Kidney glomerular epithelial cell (primary cell): ENCODE results near the gene EGFR.
A peak's percentile ranks its signal among the peaks of the same experiment; 100 is the strongest.

Experiments used
- DNase-seq: peaks from one replicate; lab custom pipeline; 2025; lab: John Stamatoyannopoulos, UW

EGFR gene

DNA sequence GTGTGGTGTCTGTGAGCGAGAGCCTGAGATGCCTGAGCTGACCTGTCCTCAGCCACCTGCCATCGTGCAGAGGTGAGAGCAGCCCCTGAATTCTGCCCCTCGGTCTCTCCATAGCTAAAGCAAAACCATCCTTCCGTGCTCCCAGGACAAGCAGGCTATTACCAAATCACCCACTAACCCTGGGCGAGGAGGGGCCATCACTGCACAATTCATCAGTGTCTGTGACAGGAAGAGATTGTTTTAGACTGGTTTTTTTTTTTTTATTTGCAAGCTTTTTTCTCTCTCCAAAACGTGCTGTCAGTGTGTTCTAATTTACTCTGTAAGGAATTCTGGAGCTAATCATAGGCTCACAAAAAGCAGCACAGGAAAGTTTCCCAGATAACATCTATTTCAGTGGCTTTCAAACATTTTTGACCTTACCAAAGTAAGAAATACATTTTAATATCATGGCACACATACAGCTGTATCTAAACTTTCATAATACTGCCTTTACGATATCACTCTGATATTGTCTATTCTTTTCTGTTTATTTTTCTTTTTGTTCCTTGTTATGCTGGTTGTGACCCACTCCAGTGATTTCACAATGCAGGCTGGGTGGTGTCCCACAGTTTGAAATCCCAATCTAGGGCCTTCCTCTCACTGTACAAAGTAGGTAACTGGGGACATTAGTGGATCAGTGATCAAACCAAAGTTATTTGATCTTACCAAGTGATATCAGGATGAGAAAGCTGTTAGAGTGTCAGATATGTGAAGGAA, 62.8 kb downstream of the EGFR start:
- no peak for DNase-seq

DNA sequence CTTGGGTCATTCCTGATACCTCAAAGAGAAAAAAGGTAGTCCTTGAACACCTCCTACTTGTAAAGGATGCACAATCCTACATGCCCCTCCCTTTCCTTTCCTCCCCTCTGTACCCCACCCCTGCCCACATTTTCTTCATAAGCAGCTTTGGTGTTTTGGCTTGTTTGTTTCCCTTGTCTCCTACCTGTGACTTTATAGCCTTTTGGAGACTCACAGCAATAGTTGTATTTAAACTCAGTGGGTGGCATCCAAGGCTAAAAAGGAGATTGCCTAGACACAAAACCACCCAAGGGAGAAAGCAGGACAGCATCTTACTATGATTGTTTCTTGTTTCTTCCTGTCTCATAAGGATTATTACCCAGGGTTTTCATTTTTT, 63.4 kb downstream of the EGFR start:
- no peak for DNase-seq

- no peak for DNase-seq
These were observed 64.4 kb downstream of the EGFR start for GRCh38 chr7:55083206-55083605.

- DNase-seq = no peak
These were observed 65.5 kb downstream of the EGFR start for GRCh38 chr7:55084307-55084706.

DNA sequence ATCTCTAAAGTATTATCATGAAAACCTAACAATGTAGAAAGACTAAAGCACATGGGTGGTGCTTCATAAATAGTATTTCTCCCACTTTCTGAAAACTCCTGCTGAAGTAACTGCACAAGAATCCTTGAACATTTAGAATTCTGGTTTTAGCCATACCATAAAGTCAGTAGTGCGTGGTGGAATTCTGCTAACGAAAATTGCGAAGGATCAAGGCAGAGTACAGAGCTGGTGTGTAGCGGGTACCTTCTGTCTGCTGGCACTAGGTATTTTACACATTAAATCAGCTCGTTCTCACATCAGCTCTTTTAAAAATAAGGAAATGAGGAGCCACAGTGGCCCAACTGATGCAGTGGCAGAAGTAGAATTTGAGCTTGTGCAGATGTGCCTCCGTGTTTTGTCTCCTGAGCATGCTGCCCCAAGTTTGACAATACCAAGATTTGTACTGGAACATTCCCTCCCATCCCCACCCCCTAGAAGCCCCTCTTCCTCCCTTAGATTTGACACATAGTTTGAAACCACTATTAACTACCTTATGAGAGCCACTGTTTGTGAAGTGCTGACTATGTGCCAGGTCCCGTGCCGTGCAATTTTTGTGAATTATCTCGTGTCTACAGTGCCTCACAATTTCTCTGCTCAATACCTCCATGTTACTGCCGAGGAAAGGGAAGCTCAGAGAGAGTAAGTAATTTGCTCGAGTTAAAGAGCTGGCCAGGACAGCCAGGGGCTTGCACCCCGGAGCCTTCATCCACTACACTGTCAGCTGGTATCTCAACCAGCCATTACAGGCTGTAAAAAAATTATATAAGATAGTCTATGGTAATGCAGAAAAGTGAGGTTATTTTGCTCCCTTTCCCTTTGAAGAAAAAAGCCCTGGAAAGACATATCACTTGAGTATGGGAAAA, 66.9 kb downstream of the EGFR start:
- no peak for DNase-seq

DNA sequence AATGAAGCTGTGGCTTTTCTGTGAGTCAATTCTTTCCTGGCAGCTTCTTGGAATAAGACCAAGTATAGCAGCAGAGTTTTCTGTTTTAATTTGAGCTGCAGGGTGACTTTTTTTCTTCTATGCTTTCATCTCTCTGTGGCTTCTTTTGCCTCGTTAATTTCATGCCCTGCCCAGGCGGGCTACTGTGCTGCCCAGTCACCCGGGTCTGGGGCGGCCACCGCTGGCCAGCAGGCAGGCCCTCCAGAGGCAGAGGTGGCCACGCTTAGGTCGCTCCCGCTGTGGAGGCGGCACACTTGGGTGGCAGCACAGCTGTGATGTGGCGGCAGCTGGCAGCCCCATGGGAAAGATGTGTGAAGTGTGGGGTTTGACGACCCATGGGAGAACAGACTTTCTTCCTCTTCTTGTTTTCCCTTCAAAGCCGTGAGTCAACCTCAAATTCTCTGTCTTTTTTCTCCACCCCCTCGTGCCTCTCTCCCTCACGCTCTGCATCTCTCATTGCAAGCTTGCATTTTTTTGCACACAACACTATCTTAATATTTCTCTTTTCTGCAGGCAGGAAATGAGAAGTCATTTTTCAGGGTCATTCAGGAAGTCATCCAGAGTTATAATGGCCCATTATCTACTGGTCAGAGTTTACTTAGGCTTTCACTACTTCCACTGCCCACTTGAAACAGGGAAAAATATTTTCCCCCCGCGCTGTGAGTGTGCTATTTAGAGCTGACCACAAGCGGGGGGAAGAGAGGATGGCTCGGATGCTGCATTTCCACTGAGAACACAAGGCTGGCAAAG, 67.8 kb downstream of the EGFR start:
- peak; percentile 98 for DNase-seq

DNA sequence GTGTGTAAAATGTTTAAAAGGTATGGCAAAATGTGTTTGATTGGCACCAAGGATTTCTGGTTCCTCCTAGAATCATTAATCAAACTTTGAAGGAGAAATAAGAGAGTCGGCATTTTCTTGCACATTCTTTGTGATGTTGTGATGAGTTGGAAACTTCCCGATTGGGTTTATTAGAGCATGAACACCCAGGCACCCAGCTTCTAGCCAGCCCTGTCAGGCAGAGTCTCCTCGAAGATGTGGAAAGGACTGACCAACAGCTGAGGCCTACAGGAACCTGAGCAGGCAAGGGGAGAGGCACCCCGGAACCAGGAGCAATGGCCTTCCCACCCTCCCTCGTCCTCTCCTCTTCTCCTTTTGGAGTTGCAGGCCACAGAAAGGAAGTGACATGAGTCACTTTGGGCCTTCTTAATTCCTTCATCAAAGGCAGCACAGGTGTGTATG, 68.7 kb downstream of the EGFR start:
- peak; percentile 57 for DNase-seq

DNA sequence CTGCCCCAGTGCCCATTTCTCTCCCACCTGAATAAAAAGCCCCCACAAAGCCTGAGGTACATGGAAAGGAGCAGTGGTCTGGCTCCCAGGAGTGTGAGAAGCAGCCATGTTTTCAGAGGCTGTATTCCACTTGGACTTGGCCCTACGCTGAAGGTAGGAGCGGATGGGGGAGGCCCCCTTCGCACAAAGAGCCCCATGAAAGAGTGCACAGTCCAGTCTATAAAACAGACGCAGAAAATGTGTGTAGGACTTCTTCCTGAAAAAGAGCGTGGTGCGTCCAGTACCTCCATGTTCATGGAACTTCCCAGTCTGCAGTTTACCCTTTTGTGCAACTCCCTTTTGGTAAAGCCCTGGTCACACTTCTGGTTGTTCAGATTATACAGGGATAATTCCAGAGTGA, 69.3 kb downstream of the EGFR start:
- no peak for DNase-seq

DNA sequence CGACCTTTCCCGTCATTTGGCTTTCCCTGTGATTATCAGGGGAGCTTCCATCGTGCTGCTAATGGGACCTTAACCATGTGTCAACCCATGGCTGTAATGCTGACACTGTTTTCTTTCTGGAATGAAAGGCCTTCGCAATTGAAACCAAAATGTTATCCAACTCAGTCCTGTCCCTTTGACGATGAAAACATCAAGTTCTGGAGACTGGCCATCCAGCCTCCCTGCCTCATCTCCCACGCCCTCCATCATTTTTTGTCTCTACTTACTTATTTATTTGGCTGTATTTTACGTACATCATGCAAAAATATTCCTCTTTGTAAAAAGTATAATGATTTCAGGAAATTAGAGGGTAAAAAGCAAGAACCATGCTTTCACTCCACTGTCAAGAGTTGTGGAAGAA, 69.8 kb downstream of the EGFR start:
- DNase-seq = no peak

DNA sequence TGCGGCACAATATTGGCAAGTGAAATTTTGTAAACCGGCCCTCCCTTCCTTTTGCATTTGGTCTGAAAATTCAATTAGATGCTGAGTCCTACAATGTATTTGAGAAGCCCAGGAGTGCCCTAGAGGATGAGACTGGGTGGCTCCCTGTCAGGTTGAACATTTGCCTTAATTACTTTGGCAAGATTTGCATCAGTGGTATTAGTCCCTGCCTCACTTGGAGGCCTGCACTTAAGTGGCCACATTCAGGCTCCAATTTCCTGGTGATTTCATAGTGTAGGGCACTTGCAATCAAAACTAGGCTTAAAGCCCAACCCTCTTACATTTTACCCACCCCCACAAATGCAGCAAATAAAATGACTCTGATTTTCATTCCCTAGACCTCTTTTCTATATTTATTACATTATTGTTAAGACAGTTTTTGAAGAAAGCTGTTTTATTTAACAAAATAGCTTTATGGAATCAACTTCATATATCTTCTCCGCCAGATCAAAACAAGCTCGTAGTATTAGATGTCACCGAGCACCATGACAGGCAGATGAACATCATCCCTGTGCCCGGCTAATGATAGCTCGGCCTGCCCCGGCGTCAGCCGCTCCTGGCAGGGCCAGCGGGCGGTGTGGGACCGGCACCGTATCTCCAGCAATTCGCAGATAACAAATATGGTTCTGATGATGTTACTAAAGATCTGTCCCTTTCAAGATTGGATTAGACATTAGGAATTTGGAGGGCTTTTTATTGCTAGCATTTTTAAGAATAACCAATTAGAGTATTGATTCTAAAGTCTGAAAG, 73.6 kb downstream of the EGFR start:
- DNase-seq = no peak

DNA sequence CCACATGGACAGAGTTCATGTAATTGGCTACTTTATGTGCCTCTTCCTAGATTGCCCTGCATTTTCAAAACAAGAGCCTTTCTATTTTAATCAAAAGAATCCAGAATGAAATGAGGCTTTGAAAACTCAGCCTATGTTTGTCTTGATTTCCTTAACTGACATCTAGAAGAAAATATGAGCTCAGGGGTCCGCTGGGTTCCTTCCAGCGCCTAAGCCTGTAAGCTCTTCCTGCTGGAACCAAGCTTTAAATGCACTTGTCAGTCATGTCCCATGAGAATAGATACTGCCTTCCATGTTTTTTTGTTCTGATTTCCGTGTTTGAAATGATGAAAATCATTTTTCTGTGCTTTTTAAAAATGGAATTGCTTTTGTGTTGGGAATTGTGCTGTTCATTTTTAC, 74.2 kb downstream of the EGFR start:
- DNase-seq = no peak

DNA sequence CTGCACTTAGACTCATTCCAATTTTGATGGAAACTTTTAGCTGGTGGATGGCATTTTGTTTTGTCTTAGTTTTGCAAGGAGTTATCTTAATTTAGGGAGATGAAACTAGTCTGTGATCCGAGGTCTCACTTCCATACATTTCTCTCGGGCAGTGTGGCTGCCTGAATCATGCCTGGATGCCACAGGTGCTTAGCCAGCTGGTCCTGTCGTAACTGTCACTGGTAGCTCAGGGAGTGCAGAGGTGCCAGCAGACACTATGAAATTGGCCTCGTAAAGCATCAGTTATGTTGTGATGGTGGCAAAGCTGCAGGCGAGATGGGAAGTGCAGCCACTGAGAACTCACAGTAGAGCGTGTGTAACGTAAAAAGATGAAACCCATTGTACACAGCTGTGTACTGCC, 74.9 kb downstream of the EGFR start:
- no peak for DNase-seq

- no peak for DNase-seq
These were observed 75.4 kb downstream of the EGFR start for GRCh38 chr7:55094092-55094690.

DNA sequence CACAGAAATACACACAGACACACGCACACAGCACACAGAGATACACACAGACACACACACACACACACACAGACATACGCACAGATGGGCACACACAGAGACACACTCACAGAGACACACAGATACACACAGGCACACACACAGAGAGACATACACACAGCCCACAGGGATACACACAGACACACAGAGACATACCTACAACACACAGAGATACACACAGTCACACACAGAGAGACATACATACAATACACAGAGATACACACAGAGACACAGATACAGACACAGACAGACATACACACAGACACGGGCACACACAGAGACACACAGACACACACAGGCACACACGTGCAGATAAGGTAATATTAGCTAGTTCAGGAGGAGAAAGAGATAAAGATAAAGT, 76.9 kb downstream of the EGFR start:
- no peak for DNase-seq

DNA sequence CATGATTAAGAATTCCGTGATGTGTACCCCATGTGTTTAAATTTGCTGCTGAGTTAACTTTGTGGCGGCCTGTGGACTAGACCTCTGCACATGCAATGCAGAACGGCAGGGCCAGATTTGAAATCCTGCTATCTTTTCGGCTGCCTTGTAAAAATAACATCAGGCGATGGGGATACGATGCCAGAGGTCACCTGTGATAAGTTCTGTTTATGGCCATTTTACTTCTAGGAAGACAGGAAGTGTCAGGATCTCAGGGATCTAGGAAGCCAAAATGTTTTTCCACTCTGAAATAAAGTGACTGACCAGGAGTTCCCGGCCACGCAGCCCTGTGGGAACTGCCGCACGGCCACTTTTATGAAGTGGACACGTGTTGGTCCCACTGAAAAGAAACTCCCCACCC, 77.5 kb downstream of the EGFR start:
- DNase-seq = no peak

DNA sequence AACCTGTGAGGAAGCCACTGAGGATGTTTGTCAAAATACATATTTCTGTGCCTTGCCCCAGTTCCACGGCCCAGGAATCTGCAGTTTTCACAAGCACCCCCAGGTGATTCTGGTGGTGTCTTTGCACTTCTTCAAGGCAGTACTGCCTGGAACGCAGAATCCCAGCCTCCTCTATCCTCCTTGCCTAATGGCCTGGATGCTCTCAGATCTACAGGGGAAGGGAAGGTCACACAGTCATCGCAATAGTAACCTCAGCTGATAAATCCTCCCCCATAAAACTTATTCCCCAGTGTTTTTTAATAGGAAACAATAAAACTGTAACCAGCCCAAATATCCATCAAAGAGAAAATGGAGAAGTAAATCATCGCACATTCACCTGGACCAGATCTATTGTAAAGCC, 78.3 kb downstream of the EGFR start:
- DNase-seq = no peak

- DNase-seq = no peak
These were observed 80.4 kb downstream of the EGFR start for GRCh38 chr7:55099066-55099820.

GRCh38 chr7:55099821-55100543, 81.2 kb downstream of the EGFR start:
- DNase-seq = no peak

DNA sequence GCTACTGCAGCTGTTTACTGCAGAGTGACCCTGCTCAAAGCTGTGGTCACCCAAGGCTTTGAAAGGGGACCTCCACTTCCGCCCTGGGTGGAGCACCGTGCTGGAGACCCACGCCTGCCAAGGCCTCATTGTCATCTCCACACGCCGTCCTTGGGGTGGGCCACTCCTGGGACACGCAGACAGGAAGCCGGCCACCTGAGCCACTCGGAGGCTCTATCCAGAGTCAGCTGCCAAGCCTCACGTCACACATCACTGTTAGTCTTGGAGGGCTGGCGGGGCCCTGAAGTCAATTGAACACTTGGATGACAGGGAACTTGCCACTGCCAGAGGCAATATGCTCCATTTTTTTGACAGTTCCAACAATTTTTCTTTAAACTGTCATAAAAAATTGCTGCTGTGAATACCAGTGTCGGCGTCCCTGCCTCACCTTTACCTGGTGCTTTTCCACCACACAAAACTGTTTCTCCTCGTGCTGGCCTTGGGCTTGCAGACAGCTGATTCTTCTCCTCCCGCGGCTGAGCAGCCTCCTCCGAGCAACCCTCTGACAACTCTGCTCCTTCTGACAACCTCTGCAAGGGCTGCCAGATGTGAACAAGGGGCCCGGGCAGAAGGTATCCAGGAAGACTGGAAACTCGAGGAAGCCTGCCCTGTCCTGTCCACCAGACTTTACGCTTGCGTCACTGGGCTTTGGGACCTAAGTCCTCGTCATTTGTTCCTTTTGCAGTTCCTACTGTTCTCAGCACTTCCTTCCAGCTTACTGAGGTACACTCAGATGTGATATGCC, 81.9 kb downstream of the EGFR start:
- no peak for DNase-seq
